HG03135 (cell line): ENCODE data around the gene MAN2B1.
"Not testable (repeated sequence)": the region's sequence is repeated elsewhere in the genome, so short reads cannot be mapped to it uniquely, and the experiment has no call there.

ENCODE experiments used
- ATAC-seq: cut with Tn5 transposase; IDR thresholded peaks from one replicate; pipeline ENCODE4 v1.9.1; 2021; ENCODE audit warnings: mild to moderate bottlenecking, moderate library complexity; ENCODE audit not compliant: unreplicated experiment

Gene MAN2B1

GRCh38 chr19:12666265-12667048 lies at the start of gene MAN2B1, which contains the start of gene WDR83:
Gene MAN2B1 (minus strand): TSS chr19:12666742. CDS start chr19:12666701, 41 bp downstream.
Gene WDR83 (plus strand): TSS chr19:12666807. CDS start chr19:12669791, 2,984 bp downstream.
- peak; percentile 35 for ATAC-seq

GRCh38 chr19:12715929-12716328 lies 49.4 kb upstream of the MAN2B1 start:
- no peak for ATAC-seq

- ATAC-seq: no peak
Observed at GRCh38 chr19:12715102-12715501, 48.6 kb upstream of the MAN2B1 start.

GRCh38 chr19:12713304-12713703 lies 46.8 kb upstream of the MAN2B1 start:
- not testable (repeated sequence) for ATAC-seq

- ATAC-seq: not testable (repeated sequence)
Observed at GRCh38 chr19:12712077-12712476, 45.5 kb upstream of the MAN2B1 start.

- ATAC-seq: no peak
Observed at GRCh38 chr19:12711187-12711586, 44.6 kb upstream of the MAN2B1 start.

GRCh38 chr19:12708641-12709040 lies 42.1 kb upstream of the MAN2B1 start:
- no peak for ATAC-seq

- no peak for ATAC-seq
Observed at GRCh38 chr19:12706332-12706718, 39.8 kb upstream of the MAN2B1 start.

- ATAC-seq: no peak
Observed at GRCh38 chr19:12705654-12706331, 39.3 kb upstream of the MAN2B1 start.

- ATAC-seq: no peak
Observed at GRCh38 chr19:12705169-12705568, 38.6 kb upstream of the MAN2B1 start.

- no peak for ATAC-seq
Observed at GRCh38 chr19:12703046-12703445, 36.5 kb upstream of the MAN2B1 start.

- no peak for ATAC-seq
Observed at GRCh38 chr19:12701596-12702282, 35.2 kb upstream of the MAN2B1 start.

- ATAC-seq: no peak
Observed at GRCh38 chr19:12698138-12698537, 31.6 kb upstream of the MAN2B1 start.

- ATAC-seq: not testable (repeated sequence)
Observed at GRCh38 chr19:12697425-12697824, 30.9 kb upstream of the MAN2B1 start.

- peak; percentile 74 for ATAC-seq
Observed at GRCh38 chr19:12696366-12697335, 30.1 kb upstream of the MAN2B1 start, which contains the start of gene FBXW9. Gene FBXW9 (minus strand): TSS chr19:12696631. CDS start chr19:12696581, 50 bp downstream.

- peak; percentile 16 for ATAC-seq
Observed at GRCh38 chr19:12695997-12696365, 29.4 kb upstream of the MAN2B1 start.

- no peak for ATAC-seq
Observed at GRCh38 chr19:12695514-12695913, 29.0 kb upstream of the MAN2B1 start.

GRCh38 chr19:12695096-12695495 lies 28.6 kb upstream of the MAN2B1 start:
- ATAC-seq: no peak

- no peak for ATAC-seq
Observed at GRCh38 chr19:12694641-12695040, 28.1 kb upstream of the MAN2B1 start.

GRCh38 chr19:12692960-12693359 lies 26.4 kb upstream of the MAN2B1 start:
- ATAC-seq: no peak
